HEK293 (cell line): ENCODE results near the gene CELSR1.

Experiments used
- BCL11A ChIP-seq: fragments of 450-650 bp; formaldehyde crosslinking; IDR thresholded peaks from 2 replicates; pipeline ENCODE4 v1.5.1; 2016; ENCODE audit warnings: low read depth, missing biosample characterization, missing genetic modification characterization
- KLF16 ChIP-seq: fragments of 450-650 bp; formaldehyde crosslinking; IDR thresholded peaks from 2 replicates; pipeline ENCODE4 v1.5.1; 2017; ENCODE audit warnings: missing biosample characterization, missing genetic modification characterization
- PRDM1 ChIP-seq: fragments of 450-650 bp; formaldehyde crosslinking; IDR thresholded peaks from 2 replicates; pipeline ENCODE4; 2016; ENCODE audit warnings: missing biosample characterization, missing genetic modification characterization
- PRDM4 ChIP-seq: fragments of 450-650 bp; formaldehyde crosslinking; IDR thresholded peaks from 2 replicates; pipeline ENCODE4 v1.5.1; 2017; ENCODE audit warnings: missing biosample characterization, missing genetic modification characterization
- REST ChIP-seq: fragments of 450-650 bp; formaldehyde crosslinking; IDR thresholded peaks from 2 replicates; pipeline ENCODE4 v1.5.1; 2016; ENCODE audit warnings: missing biosample characterization, missing genetic modification characterization
- TCF7L2 ChIP-seq: IDR thresholded peaks from 2 replicates; pipeline ENCODE4 v1.6.1; 2011; ENCODE audit warnings: low read depth, mild to moderate bottlenecking, inconsistent platforms, low read length, moderate library complexity, borderline replicate concordance
- ZFP69B ChIP-seq: fragments of 450-650 bp; formaldehyde crosslinking; IDR thresholded peaks from 2 replicates; pipeline ENCODE4 v1.5.1; 2016; ENCODE audit warnings: missing biosample characterization, missing genetic modification characterization
- ZNF138 ChIP-seq: fragments of 450-650 bp; formaldehyde crosslinking; IDR thresholded peaks from 2 replicates; pipeline ENCODE4 v1.5.1; 2016; ENCODE audit warnings: missing biosample characterization, missing genetic modification characterization, borderline replicate concordance
- ZNF169 ChIP-seq: fragments of 450-650 bp; formaldehyde crosslinking; IDR thresholded peaks from 2 replicates; pipeline ENCODE4 v1.5.1; 2016; ENCODE audit warnings: missing biosample characterization, missing genetic modification characterization
- ZNF174 ChIP-seq: fragments of 450-650 bp; formaldehyde crosslinking; IDR thresholded peaks from 2 replicates; pipeline ENCODE4 v1.5.0; 2017; ENCODE audit warnings: missing biosample characterization, mild to moderate bottlenecking, missing genetic modification characterization
- ZNF513 ChIP-seq: fragments of 450-650 bp; IDR thresholded peaks from 2 replicates; pipeline ENCODE4 v1.5.1; 2018; ENCODE audit warnings: missing biosample characterization, missing genetic modification characterization
- ZNF707 ChIP-seq: fragments of 450-650 bp; formaldehyde crosslinking; IDR thresholded peaks from 2 replicates; pipeline ENCODE4 v1.5.1; 2016; ENCODE audit warnings: missing biosample characterization, missing genetic modification characterization
- TF ChIP-seq, protein P1 (sequence below): fragments of 450-650 bp; formaldehyde crosslinking; IDR thresholded peaks from 2 replicates; pipeline ENCODE4 v1.5.1; 2016; ENCODE audit warnings: missing biosample characterization, missing genetic modification characterization

DNA sequence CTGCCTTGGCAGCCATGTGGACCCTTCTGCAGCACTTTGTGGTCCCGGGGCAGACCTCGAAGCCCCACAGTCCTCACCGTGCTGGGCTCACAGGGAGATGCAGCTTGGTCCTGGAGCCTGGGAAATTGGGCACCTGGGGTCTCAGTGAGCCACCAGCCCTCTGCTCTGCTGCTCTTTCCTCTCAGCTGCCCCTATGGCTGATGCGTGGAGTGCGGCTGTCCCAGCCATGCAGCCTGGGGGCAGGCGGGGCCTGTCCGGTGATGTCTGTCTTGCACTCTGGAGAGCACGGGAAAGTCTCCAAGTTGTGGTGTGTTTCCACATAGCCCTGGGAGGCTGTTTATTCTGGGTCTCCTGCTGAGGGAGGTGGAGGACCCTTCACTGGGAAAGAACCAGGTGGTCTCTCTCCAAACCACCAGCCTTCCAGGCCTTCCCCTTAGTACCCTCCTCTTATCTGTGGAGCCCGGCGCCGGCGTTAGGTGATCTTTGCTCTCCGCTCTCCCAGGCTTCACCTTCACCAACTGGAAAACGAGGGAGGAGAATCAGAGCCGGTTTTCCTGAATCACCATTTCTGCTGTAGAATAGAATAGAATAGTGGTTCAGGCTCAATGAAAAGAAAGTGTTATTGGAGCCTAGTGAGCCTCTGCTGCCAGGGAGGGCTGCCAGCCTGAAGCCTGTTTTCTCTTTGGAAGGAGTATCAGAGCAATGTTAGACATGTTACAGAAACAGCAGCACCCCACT lies 41.6 kb upstream of the CELSR1 start:
- TF ChIP-seq ZFP69B (tag by site-specific recombination) (no peak), TCF7L2 (no peak), ZNF707 (tag by site-specific recombination) (no peak), KLF16 (tag by site-specific recombination) (no peak), BCL11A (tag by site-specific recombination) (no peak), REST (tag by site-specific recombination) (no peak), ZNF138 (tag by site-specific recombination) (no peak), ZNF513 (no peak), PRDM1 (0 out of 2 replicates have a peak, but pooled peaks have one; percentile 32), ZNF174 (tag by site-specific recombination) (no peak), ZNF169 (tag by site-specific recombination) (no peak), PRDM4 (tag by site-specific recombination) (no peak)
- TF ChIP-seq, protein P1, sequence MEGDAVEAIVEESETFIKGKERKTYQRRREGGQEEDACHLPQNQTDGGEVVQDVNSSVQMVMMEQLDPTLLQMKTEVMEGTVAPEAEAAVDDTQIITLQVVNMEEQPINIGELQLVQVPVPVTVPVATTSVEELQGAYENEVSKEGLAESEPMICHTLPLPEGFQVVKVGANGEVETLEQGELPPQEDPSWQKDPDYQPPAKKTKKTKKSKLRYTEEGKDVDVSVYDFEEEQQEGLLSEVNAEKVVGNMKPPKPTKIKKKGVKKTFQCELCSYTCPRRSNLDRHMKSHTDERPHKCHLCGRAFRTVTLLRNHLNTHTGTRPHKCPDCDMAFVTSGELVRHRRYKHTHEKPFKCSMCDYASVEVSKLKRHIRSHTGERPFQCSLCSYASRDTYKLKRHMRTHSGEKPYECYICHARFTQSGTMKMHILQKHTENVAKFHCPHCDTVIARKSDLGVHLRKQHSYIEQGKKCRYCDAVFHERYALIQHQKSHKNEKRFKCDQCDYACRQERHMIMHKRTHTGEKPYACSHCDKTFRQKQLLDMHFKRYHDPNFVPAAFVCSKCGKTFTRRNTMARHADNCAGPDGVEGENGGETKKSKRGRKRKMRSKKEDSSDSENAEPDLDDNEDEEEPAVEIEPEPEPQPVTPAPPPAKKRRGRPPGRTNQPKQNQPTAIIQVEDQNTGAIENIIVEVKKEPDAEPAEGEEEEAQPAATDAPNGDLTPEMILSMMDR (tag by site-specific recombination), result no peak
